Measurements from ENCODE around the gene TPRG1L.

DNA sequence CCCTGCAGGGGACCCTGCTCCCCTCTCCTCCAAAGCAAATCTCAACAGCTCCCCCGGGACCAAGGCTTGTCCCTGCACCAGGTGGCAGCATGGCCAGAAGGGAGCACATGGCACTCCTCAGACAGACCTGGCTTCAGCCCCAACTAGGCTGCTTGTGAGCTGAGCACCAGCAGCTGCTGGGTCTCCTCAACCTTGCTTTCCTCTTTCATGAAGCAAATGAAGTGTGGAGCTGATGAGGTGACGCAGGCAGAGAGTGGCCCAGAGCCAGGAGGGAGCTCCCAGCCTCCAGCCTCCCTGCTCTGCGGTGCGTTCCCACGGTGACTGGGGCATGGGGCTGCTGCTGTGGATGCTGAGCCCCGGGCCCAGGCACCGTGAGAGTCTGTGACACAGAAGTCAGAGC, 47.5 kb upstream of the TPRG1L start:
- no peak for TF ChIP-seq POLR2A (IDR thresholded peaks at IDR 0.05)
- TF ChIP-seq, protein P1, sequence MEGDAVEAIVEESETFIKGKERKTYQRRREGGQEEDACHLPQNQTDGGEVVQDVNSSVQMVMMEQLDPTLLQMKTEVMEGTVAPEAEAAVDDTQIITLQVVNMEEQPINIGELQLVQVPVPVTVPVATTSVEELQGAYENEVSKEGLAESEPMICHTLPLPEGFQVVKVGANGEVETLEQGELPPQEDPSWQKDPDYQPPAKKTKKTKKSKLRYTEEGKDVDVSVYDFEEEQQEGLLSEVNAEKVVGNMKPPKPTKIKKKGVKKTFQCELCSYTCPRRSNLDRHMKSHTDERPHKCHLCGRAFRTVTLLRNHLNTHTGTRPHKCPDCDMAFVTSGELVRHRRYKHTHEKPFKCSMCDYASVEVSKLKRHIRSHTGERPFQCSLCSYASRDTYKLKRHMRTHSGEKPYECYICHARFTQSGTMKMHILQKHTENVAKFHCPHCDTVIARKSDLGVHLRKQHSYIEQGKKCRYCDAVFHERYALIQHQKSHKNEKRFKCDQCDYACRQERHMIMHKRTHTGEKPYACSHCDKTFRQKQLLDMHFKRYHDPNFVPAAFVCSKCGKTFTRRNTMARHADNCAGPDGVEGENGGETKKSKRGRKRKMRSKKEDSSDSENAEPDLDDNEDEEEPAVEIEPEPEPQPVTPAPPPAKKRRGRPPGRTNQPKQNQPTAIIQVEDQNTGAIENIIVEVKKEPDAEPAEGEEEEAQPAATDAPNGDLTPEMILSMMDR (IDR thresholded peaks at IDR 0.05) = no peak
